HEK293T (cell line): ENCODE results near the gene MYO15B.

Source experiments
- ARNT ChIP-seq: fragments of 450-650 bp; IDR thresholded peaks from 2 replicates; pipeline ENCODE4 v1.6.1; 2017; ENCODE audit warnings: mild to moderate bottlenecking
- BHLHE40 ChIP-seq: fragments of 450-650 bp; IDR thresholded peaks from 2 replicates; pipeline ENCODE4 v1.6.1; 2016; ENCODE audit warnings: mild to moderate bottlenecking, moderate library complexity, borderline replicate concordance
- CTBP1 ChIP-seq: fragments of 450-650 bp; IDR thresholded peaks from 2 replicates; pipeline ENCODE4 v1.6.1; 2016; ENCODE audit warnings: borderline replicate concordance
- ELF4 ChIP-seq: fragments of 450-650 bp; IDR thresholded peaks from 2 replicates; pipeline ENCODE4 v1.6.1; 2017; ENCODE audit warnings: antibody characterized with exemption
- FOXK2 ChIP-seq: fragments of 450-650 bp; IDR thresholded peaks from 2 replicates; pipeline ENCODE4 v1.6.1; 2016; ENCODE audit warnings: mild to moderate bottlenecking
- SP1 ChIP-seq: fragments of 450-650 bp; IDR thresholded peaks from 2 replicates; pipeline ENCODE4 v1.6.1; 2017
- SUZ12 ChIP-seq: fragments of 450-650 bp; IDR thresholded peaks from 2 replicates; pipeline ENCODE4 v1.6.1; 2016; ENCODE audit warnings: mild to moderate bottlenecking
- TARDBP ChIP-seq: fragments of 450-650 bp; IDR thresholded peaks from 2 replicates; pipeline ENCODE4 v1.6.1; 2016
- ZNF384 ChIP-seq: fragments of 450-650 bp; IDR thresholded peaks from 2 replicates; pipeline ENCODE4 v1.6.1; 2016

DNA sequence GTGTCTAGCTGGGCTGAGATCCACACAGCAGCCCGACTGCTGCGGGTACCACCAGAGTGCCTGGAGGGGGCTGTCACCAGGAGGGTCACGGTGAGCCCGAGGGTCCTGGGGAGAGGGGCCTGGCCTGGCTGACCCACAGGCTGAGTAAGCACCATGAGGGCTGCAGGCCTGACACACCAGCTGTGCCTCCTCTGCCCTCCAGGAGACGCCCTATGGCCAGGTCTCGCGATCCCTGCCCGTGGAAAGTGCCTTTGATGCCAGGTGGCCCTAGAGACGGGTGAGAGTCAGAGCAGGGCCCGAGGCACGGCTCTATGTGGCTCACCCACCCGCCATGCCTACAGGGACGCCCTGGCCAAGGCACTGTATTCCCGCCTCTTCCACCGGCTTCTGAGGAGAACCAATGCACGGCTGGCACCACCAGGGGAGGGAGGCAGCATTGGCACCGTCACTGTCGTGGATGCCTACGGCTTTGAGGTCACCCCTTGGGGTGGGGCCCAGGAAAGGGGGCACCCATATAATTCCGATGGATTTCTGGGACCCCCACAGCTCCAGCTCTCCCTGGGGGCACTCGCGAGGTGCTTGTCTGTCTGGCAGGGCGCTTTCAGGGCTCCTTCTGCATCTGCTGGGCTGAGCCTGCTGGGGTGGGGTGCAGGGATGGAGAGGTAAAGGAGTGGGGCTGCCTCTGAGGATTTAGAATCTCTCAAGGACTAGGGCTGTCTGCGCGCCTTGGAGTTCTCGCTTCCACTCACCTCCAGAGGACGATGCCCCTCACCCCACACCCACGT lies 7.1 kb downstream of the MYO15B start:
- no peak for TF ChIP-seq ELF4
- no peak for TF ChIP-seq BHLHE40
- TF ChIP-seq SUZ12: no peak
- no peak for TF ChIP-seq FOXK2
- TF ChIP-seq ZNF384: no peak
- TF ChIP-seq ARNT: no peak
- TF ChIP-seq CTBP1: no peak
- no peak for TF ChIP-seq TARDBP
- no peak for TF ChIP-seq SP1
